ENCODE results near the gene JAM2.
"Not testable (repeated sequence)": the region's sequence is repeated elsewhere in the genome, so short reads cannot be mapped to it uniquely, and the experiment has no call there.

DNA sequence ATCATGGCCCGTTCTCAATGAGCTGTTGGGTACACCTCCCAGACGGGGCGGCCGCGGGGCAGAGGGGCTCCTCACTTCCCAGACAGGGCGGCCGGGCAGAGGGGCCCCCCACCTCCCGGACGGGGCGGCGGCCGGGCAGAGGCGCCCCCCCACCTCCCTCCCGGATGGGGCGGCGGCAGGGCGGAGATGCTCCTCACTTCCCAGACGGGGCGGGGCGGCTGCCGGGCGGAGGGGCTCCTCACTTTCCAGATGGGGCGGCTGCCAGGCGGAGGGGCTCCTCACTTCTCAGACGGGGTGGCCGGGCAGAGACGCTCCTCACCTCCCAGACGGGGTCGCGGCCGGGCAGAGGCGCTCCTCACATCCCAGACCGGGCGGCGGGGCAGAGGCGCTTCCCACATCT is 56.4 kb downstream of the JAM2 start:
- not testable (repeated sequence) for TF ChIP-seq EP300, POLR2AphosphoS5, POLR2A (IDR thresholded peaks at IDR 0.05)
- TF ChIP-seq, protein P1, sequence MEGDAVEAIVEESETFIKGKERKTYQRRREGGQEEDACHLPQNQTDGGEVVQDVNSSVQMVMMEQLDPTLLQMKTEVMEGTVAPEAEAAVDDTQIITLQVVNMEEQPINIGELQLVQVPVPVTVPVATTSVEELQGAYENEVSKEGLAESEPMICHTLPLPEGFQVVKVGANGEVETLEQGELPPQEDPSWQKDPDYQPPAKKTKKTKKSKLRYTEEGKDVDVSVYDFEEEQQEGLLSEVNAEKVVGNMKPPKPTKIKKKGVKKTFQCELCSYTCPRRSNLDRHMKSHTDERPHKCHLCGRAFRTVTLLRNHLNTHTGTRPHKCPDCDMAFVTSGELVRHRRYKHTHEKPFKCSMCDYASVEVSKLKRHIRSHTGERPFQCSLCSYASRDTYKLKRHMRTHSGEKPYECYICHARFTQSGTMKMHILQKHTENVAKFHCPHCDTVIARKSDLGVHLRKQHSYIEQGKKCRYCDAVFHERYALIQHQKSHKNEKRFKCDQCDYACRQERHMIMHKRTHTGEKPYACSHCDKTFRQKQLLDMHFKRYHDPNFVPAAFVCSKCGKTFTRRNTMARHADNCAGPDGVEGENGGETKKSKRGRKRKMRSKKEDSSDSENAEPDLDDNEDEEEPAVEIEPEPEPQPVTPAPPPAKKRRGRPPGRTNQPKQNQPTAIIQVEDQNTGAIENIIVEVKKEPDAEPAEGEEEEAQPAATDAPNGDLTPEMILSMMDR (IDR thresholded peaks at IDR 0.05) = not testable (repeated sequence)

All from gastroesophageal sphincter (tissue), 3 donors.